Mucosa of stomach (tissue), 1 donor: Measurements from ENCODE around the gene FGF14.
"Not testable (repeated sequence)": the region's sequence is repeated elsewhere in the genome, so short reads cannot be mapped to it uniquely, and the experiment has no call there.

Source experiments
- H3K27me3 ChIP-seq: one replicate; pipeline ENCODE4 v1.7.0; 2013; ENCODE audit warnings: mild to moderate bottlenecking, low read length; ENCODE audit not compliant: control insufficient read depth, insufficient read depth
- H3K36me3 ChIP-seq: one replicate; pipeline ENCODE4 v1.7.0; 2013; ENCODE audit warnings: low read length; ENCODE audit not compliant: control insufficient read depth, insufficient read depth
- H3K4me1 ChIP-seq: one replicate; pipeline ENCODE4 v1.7.0; 2013; ENCODE audit warnings: mild to moderate bottlenecking, low read length; ENCODE audit not compliant: control insufficient read depth, insufficient read depth
- H3K4me3 ChIP-seq: one replicate; pipeline ENCODE4 v1.7.0; 2013; ENCODE audit warnings: low read length
- H3K9ac ChIP-seq: one replicate; pipeline ENCODE4 v1.7.0; 2013; ENCODE audit warnings: mild to moderate bottlenecking, low read length, moderate library complexity
- H3K9me3 ChIP-seq: one replicate; pipeline ENCODE4 v1.7.0; 2013; ENCODE audit warnings: mild to moderate bottlenecking, low read length, moderate library complexity; ENCODE audit not compliant: control insufficient read depth
- donor health status: Pancreatic carcinoma.

Gene FGF14

GRCh38 chr13:101837778-101838177 is 564.1 kb downstream of the FGF14 start:
- not testable (repeated sequence) for H3K9me3 ChIP-seq, H3K4me3 ChIP-seq, H3K27me3 ChIP-seq, H3K9ac ChIP-seq, H3K36me3 ChIP-seq, H3K4me1 ChIP-seq

- Histone ChIP-seq H3K36me3 (no peaks in the 10 kb centered on the region), H3K4me1 (no peaks in the 10 kb centered on the region), H3K9ac (no peak overlapping the region), H3K27me3 (no peaks in the 10 kb centered on the region), H3K9me3 (no peaks in the 10 kb centered on the region), H3K4me3 (no peak overlapping the region)
These were observed 564.6 kb downstream of the FGF14 start for GRCh38 chr13:101837288-101837687.

- no peaks in the 10 kb centered on the region for H3K27me3 ChIP-seq
These were observed 565.9 kb downstream of the FGF14 start for GRCh38 chr13:101835920-101836319.

GRCh38 chr13:101833671-101834070 is 568.2 kb downstream of the FGF14 start:
- Histone ChIP-seq H3K27me3 (no peaks in the 10 kb centered on the region), H3K9me3 (no peaks in the 10 kb centered on the region), H3K4me1 (no peaks in the 10 kb centered on the region), H3K4me3 (no peak overlapping the region), H3K9ac (no peak overlapping the region), H3K36me3 (no peaks in the 10 kb centered on the region)

More at GRCh38 chr13:101835920-101836319, 565.9 kb downstream of the FGF14 start:
- no peak overlapping the region for H3K9ac ChIP-seq
- H3K4me3 ChIP-seq: no peak overlapping the region
- H3K9me3 ChIP-seq: no peaks in the 10 kb centered on the region
- no peaks in the 10 kb centered on the region for H3K4me1 ChIP-seq
- H3K36me3 ChIP-seq: no peaks in the 10 kb centered on the region

- Histone ChIP-seq H3K27me3 (no peaks in the 10 kb centered on the region), H3K9me3 (no peaks in the 10 kb centered on the region), H3K4me1 (no peaks in the 10 kb centered on the region), H3K4me3 (no peak overlapping the region), H3K36me3 (no peaks in the 10 kb centered on the region), H3K9ac (no peak overlapping the region)
These were observed 571.8 kb downstream of the FGF14 start for GRCh38 chr13:101830035-101830434.

GRCh38 chr13:101829484-101829883 is 572.4 kb downstream of the FGF14 start:
- Histone ChIP-seq H3K4me3 (no peak overlapping the region), H3K36me3 (no peaks in the 10 kb centered on the region), H3K9me3 (no peaks in the 10 kb centered on the region), H3K4me1 (no peaks in the 10 kb centered on the region), H3K9ac (no peak overlapping the region), H3K27me3 (no peaks in the 10 kb centered on the region)

GRCh38 chr13:101828119-101828518 is 573.7 kb downstream of the FGF14 start:
- Histone ChIP-seq H3K36me3 (no peaks in the 10 kb centered on the region), H3K4me1 (no peaks in the 10 kb centered on the region), H3K9ac (no peak overlapping the region), H3K4me3 (no peak overlapping the region), H3K9me3 (no peaks in the 10 kb centered on the region), H3K27me3 (no peaks in the 10 kb centered on the region)

- no peaks in the 10 kb centered on the region for H3K27me3 ChIP-seq
- no peak overlapping the region for H3K9ac ChIP-seq
- no peak overlapping the region for H3K4me3 ChIP-seq
- no peaks in the 10 kb centered on the region for H3K4me1 ChIP-seq
- H3K36me3 ChIP-seq: no peaks in the 10 kb centered on the region
- no peaks in the 10 kb centered on the region for H3K9me3 ChIP-seq
These were observed 584.0 kb downstream of the FGF14 start for GRCh38 chr13:101817898-101818297.

- Histone ChIP-seq H3K9ac (no peak overlapping the region), H3K4me3 (no peak overlapping the region), H3K27me3 (no peaks in the 10 kb centered on the region), H3K36me3 (no peaks in the 10 kb centered on the region), H3K4me1 (no peaks in the 10 kb centered on the region), H3K9me3 (no peaks in the 10 kb centered on the region)
These were observed 590.0 kb downstream of the FGF14 start for GRCh38 chr13:101811881-101812280.

- H3K27me3 ChIP-seq: no peaks in the 10 kb centered on the region
- no peak overlapping the region for H3K4me3 ChIP-seq
- no peaks in the 10 kb centered on the region for H3K9me3 ChIP-seq
- H3K4me1 ChIP-seq: no peaks in the 10 kb centered on the region
- H3K9ac ChIP-seq: no peak overlapping the region
- H3K36me3 ChIP-seq: no peaks in the 10 kb centered on the region
These were observed 590.5 kb downstream of the FGF14 start for GRCh38 chr13:101811284-101811839.

GRCh38 chr13:101799196-101799595 is 602.7 kb downstream of the FGF14 start:
- no peaks in the 10 kb centered on the region for H3K9me3 ChIP-seq
- no peak overlapping the region for H3K4me3 ChIP-seq
- no peaks in the 10 kb centered on the region for H3K4me1 ChIP-seq
- no peaks in the 10 kb centered on the region for H3K27me3 ChIP-seq
- H3K36me3 ChIP-seq: no peaks in the 10 kb centered on the region
- no peak overlapping the region for H3K9ac ChIP-seq

GRCh38 chr13:101798437-101798836 is 603.4 kb downstream of the FGF14 start:
- no peaks in the 10 kb centered on the region for H3K27me3 ChIP-seq
- no peak overlapping the region for H3K4me3 ChIP-seq
- no peaks in the 10 kb centered on the region for H3K9me3 ChIP-seq
- H3K36me3 ChIP-seq: no peaks in the 10 kb centered on the region
- no peaks in the 10 kb centered on the region for H3K4me1 ChIP-seq
- no peak overlapping the region for H3K9ac ChIP-seq

- Histone ChIP-seq H3K4me3 (no peak overlapping the region), H3K4me1 (no peaks in the 10 kb centered on the region), H3K36me3 (no peaks in the 10 kb centered on the region), H3K9ac (no peak overlapping the region), H3K27me3 (no peaks in the 10 kb centered on the region), H3K9me3 (no peaks in the 10 kb centered on the region)
These were observed 606.4 kb downstream of the FGF14 start for GRCh38 chr13:101795460-101795859.
